Measurements from ENCODE around the gene SYNC. TPM values are rescaled to one million over a fixed set of nuclear protein-coding genes. Genes with fewer than 3 reads are reported as not detected.

The SYNC gene
- total RNA-seq, 1 experiment from 2014 or later: 6.6 TPM

DNA sequence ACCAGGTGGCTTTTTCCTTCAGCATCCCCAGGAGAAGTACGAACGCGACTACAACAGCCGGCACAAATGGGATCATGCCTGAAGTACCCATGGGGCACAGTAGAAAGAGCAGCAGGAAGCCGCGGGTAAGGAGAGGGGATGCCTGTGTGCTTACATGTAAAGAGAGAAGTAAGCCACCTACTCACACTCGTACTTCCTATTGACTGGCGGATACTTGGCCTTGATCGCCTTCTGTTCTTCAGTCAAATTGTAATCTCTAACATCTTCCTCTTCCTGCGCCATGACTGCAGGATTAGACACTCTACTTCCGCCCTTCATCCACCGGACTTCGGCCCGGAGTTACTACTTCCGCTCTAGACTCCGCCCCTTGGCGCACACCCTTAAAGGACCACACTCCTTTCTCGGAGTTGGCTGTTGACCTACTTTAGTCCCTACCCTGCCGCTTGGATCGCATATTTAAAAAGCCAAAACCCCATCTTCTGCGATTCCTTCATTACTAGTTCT lies 52.3 kb downstream of the SYNC start, which contains the start of gene ZBTB8OS:
ZBTB8OS (minus strand) TSS at position 303 of the 504 bp plus-strand sequence; CDS start at position 282, 21 bp downstream.
- ChIA-PET CTCF (interaction anchor here (0.5 to 0.6 kb wide), 2 partner anchors 9 to 104 kb away, joined by 3 read pairs; no protein-coding TSS in a partner anchor), POLR2A (ENCODE audit: unreplicated experiment) (no interaction called here)
- peaks cover 34% of the 10 kb centered on the region for H3K4me1 ChIP-seq (ENCODE audit: insufficient read depth, low read length)
- H3K4me3 ChIP-seq (ENCODE audit: low read length): peak within 1 kb of the TSS; percentile 83
- H3K9me3 ChIP-seq (ENCODE audit: low read length): no peaks in the 10 kb centered on the region
- H3K79me2 ChIP-seq (ENCODE audit: low read length): peaks cover 90% of the 10 kb centered on the region
- TF ChIP-seq EZH2phosphoT487 (IDR thresholded peaks at IDR 0.05; ENCODE audit: borderline replicate concordance, low read length) (no peak), CTCF (conservative IDR thresholded peaks at IDR 0.05; ENCODE audit: low read depth, low read length) (no peak), EZH2 (IDR thresholded peaks at IDR 0.05; ENCODE audit: low read length, unreplicated experiment) (no peak)
- no TSS peak for BruUV-seq (replicated peaks)
- H4K20me1 ChIP-seq (ENCODE audit: low read length): peaks cover under 1% of the 10 kb centered on the region; the same call in 1 of the 2 replicates
- H3K4me2 ChIP-seq (ENCODE audit: low read length): peak within 1 kb of the TSS; percentile 99
- DNase-seq (peak; percentile 93), ATAC-seq (peak; percentile 82)
- H2AFZ ChIP-seq (ENCODE audit: low read length): peak within 1 kb of the TSS; percentile 96
- H3K27me3 ChIP-seq (ENCODE audit: low read length): no peaks in the 10 kb centered on the region
- peaks cover 25% of the 10 kb centered on the region for H3K36me3 ChIP-seq (ENCODE audit: low read depth, low read length)
- H3F3A ChIP-seq (ENCODE audit: low read length, unreplicated experiment): no peaks in the 10 kb centered on the region
- H3K9me2 ChIP-seq (replicated peaks; ENCODE audit: low read length): no peaks in the 10 kb centered on the region
- peak within 1 kb of the TSS; percentile 97 for H3K27ac ChIP-seq (ENCODE audit: low read length)
- intact Hi-C loops (cut with micrococcal nuclease): loop anchor here (10.0 kb wide), 1 partner anchor 125 kb away; no protein-coding TSS in a partner anchor
- peak within 1 kb of the TSS; percentile 97 for H3K9ac ChIP-seq (ENCODE audit: low read length)

- Histone ChIP-seq H3K4me2 (ENCODE audit: low read length) (peak overlapping the region; percentile 59), H3K9me2 (replicated peaks; ENCODE audit: low read length) (no peaks in the 10 kb centered on the region), H4K20me1 (ENCODE audit: low read length) (no peaks in the 10 kb centered on the region), H3K9me3 (ENCODE audit: low read length) (no peaks in the 10 kb centered on the region), H3K4me3 (ENCODE audit: low read length) (peak overlapping the region; percentile 49; the same call in 1 of the 2 replicates), H3K27me3 (ENCODE audit: low read length) (no peaks in the 10 kb centered on the region), H3K9ac (ENCODE audit: low read length) (no peak overlapping the region), H2AFZ (ENCODE audit: low read length) (no peak overlapping the region), H3K4me1 (ENCODE audit: insufficient read depth, low read length) (peaks cover 20% of the 10 kb centered on the region), H3K27ac (ENCODE audit: low read length) (no peak overlapping the region), H3K36me3 (ENCODE audit: low read depth, low read length) (peaks cover 6% of the 10 kb centered on the region), H3K79me2 (ENCODE audit: low read length) (peaks cover 85% of the 10 kb centered on the region), H3F3A (ENCODE audit: low read length, unreplicated experiment) (no peaks in the 10 kb centered on the region)
- DNase-seq: no peak
- intact Hi-C loops (cut with micrococcal nuclease): no loop called here
- TF ChIP-seq EZH2phosphoT487 (IDR thresholded peaks at IDR 0.05; ENCODE audit: borderline replicate concordance, low read length) (no peak), CTCF (conservative IDR thresholded peaks at IDR 0.05; ENCODE audit: low read depth, low read length) (no peak), EZH2 (IDR thresholded peaks at IDR 0.05; ENCODE audit: low read length, unreplicated experiment) (no peak)
- BruUV-seq (replicated peaks): no TSS peak
- ChIA-PET POLR2A (ENCODE audit: unreplicated experiment) (no interaction called here), CTCF (no interaction called here)
- no peak for ATAC-seq
Measured at GRCh38 chr1:32647308-32648134, 55.0 kb downstream of the SYNC start.

Measured in PC-3 (cell line).